ENCODE results near the gene RAI1.

RAI1 gene

DNA sequence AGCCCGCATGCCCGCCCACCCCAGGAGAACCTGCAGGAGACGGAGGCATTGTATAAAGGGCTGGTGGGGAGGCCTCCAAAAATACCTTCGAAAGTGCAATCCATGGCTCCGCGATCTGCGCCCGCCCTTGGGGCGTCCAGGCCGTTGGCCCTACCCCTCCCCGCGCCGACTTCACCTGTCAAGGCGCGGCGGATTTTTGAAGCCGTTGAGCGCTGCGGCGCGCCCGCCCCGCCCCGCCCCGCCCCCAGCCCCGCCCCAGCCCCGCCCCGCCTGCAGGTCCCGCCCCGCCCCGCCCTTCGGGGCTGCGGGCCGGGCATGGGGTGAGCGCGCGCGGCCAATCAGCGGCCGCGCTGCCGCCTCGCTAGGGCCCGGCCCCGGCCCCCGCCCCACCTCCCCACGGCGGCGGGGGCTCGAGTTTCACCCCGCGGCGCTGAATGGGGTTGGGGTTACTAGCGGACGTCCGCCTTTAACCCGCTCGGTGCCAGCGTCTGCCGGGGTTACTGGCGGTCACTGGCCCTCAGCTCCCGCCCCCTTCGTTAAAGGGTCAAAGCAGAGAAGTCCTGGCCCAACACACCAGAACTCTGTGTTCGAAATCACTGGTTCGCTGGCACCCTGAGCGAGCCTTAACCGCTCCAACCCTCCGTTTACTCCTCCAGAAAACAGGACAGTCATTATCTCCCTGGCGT lies 142.3 kb downstream of the RAI1 start (continued):
- no peak for TF ChIP-seq ZNF26 (tag by site-specific recombination; IDR thresholded peaks at IDR 0.05)
- no peak for TF ChIP-seq ZNF544 (tag by site-specific recombination; IDR thresholded peaks at IDR 0.05)
- no peak for TF ChIP-seq ZNF302 (tag by site-specific recombination; IDR thresholded peaks at IDR 0.05; ENCODE audit: low read depth)
- TF ChIP-seq, protein P1, sequence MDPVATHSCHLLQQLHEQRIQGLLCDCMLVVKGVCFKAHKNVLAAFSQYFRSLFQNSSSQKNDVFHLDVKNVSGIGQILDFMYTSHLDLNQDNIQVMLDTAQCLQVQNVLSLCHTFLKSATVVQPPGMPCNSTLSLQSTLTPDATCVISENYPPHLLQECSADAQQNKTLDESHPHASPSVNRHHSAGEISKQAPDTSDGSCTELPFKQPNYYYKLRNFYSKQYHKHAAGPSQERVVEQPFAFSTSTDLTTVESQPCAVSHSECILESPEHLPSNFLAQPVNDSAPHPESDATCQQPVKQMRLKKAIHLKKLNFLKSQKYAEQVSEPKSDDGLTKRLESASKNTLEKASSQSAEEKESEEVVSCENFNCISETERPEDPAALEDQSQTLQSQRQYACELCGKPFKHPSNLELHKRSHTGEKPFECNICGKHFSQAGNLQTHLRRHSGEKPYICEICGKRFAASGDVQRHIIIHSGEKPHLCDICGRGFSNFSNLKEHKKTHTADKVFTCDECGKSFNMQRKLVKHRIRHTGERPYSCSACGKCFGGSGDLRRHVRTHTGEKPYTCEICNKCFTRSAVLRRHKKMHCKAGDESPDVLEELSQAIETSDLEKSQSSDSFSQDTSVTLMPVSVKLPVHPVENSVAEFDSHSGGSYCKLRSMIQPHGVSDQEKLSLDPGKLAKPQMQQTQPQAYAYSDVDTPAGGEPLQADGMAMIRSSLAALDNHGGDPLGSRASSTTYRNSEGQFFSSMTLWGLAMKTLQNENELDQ (tag by site-specific recombination; IDR thresholded peaks at IDR 0.05; ENCODE audit: low read depth) = no peak
- TF ChIP-seq ZBTB1 (tag by site-specific recombination; IDR thresholded peaks at IDR 0.05) = no peak

DNA sequence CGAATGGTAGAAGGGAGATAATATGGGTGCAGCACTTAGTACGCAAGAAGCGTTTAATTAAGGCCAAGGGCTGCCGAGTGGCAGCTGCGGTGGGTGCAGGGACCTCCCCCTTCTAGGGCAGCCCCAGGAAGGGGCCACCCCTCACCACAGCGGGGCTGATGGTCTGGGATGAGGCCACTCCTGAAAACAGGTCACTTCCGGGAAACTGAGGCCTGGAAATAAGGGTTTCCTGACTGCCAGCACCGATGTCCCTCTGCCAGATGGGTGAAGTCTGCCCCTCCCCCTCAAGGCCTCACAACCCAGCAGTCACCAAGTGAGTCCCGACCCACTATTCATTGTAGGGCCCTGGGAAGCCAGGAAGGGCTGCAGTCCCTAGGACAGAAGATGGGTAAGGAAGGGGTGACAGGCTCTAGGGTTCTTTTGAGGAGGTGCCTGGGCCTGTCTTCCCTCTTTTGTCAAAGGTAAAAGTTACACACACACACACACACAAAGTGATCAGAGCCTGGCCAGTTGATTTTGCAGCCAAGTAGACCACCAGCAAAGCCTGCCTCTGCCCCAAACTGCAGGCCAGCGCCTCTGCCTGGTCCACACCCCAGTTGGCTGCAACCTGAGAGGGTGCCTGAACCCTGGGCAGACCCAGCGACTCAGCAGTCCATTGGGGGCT lies 143.0 kb downstream of the RAI1 start:
- Histone ChIP-seq H3K27ac (ENCODE audit: extremely low read depth, low read depth, low read length) (peak overlapping the region; percentile 94), H3K4me3 (ENCODE audit: low read depth, low read length) (no peak overlapping the region), H3K4me1 (ENCODE audit: control insufficient read depth, insufficient read depth, low read length) (peaks cover 32% of the 10 kb centered on the region), H3K9me3 (ENCODE audit: control insufficient read depth, insufficient read depth, low read depth, low read length) (no peaks in the 10 kb centered on the region), H3K36me3 (ENCODE audit: control insufficient read depth in 2 of 2, insufficient read depth in 1 of 2, low read length in 2 of 2) (peaks cover 0 to 3% of the 10 kb centered on the region in 2 experiments; a peak in 1 of 3 replicates)
- POLR2A ChIA-PET = interaction anchor here (11.4 kb wide), 1 partner anchor 13 kb away, joined by 181 read pairs; the partner anchor contains the start of gene SREBF1
- CTCF ChIA-PET = interaction anchor here (5.4 kb wide), 1 partner anchor 13 kb away, joined by 35 read pairs; no protein-coding TSS in a partner anchor
- TF ChIP-seq ZNF501 (tag by site-specific recombination; IDR thresholded peaks at IDR 0.05) (peak; percentile 44; the same call in 1 of the 2 replicates), ZSCAN16 (tag by site-specific recombination; IDR thresholded peaks at IDR 0.05) (peak; percentile 92), ZBTB10 (tag by site-specific recombination; IDR thresholded peaks at IDR 0.05) (peak; percentile 41; the same call in 1 of the 2 replicates), KLF17 (tag by site-specific recombination; IDR thresholded peaks at IDR 0.05) (no peak), KLF8 (tag by site-specific recombination; IDR thresholded peaks at IDR 0.05) (peak; percentile 51; the same call in 1 of the 2 replicates), KLF9 (tag by site-specific recombination; IDR thresholded peaks at IDR 0.05; ENCODE audit: low read depth) (peak; percentile 2; the same call in 1 of the 2 replicates), ZFP41 (tag by site-specific recombination; IDR thresholded peaks at IDR 0.05; ENCODE audit: borderline replicate concordance) (no peak), RBAK (tag by site-specific recombination; IDR thresholded peaks at IDR 0.05) (no peak), ZNF707 (tag by site-specific recombination; IDR thresholded peaks at IDR 0.05) (no peak), ZNF175 (tag by site-specific recombination; IDR thresholded peaks at IDR 0.05) (no peak), ZNF654 (tag by site-specific recombination; IDR thresholded peaks at IDR 0.05; ENCODE audit: low read depth) (no peak), INSM2 (tag by site-specific recombination; IDR thresholded peaks at IDR 0.05) (no peak), SP2 (tag by site-specific recombination; IDR thresholded peaks at IDR 0.05) (peak; percentile 57), ZEB2 (tag by site-specific recombination; IDR thresholded peaks at IDR 0.05) (peak; percentile 47; the same call in 1 of the 2 replicates)
- TF ChIP-seq, protein P2, sequence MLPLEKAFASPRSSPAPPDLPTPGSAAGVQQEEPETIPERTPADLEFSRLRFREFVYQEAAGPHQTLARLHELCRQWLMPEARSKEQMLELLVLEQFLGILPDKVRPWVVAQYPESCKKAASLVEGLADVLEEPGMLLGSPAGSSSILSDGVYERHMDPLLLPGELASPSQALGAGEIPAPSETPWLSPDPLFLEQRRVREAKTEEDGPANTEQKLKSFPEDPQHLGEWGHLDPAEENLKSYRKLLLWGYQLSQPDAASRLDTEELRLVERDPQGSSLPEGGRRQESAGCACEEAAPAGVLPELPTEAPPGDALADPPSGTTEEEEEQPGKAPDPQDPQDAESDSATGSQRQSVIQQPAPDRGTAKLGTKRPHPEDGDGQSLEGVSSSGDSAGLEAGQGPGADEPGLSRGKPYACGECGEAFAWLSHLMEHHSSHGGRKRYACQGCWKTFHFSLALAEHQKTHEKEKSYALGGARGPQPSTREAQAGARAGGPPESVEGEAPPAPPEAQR (tag by site-specific recombination; IDR thresholded peaks at IDR 0.05) = no peak
- TF ChIP-seq, protein P3, sequence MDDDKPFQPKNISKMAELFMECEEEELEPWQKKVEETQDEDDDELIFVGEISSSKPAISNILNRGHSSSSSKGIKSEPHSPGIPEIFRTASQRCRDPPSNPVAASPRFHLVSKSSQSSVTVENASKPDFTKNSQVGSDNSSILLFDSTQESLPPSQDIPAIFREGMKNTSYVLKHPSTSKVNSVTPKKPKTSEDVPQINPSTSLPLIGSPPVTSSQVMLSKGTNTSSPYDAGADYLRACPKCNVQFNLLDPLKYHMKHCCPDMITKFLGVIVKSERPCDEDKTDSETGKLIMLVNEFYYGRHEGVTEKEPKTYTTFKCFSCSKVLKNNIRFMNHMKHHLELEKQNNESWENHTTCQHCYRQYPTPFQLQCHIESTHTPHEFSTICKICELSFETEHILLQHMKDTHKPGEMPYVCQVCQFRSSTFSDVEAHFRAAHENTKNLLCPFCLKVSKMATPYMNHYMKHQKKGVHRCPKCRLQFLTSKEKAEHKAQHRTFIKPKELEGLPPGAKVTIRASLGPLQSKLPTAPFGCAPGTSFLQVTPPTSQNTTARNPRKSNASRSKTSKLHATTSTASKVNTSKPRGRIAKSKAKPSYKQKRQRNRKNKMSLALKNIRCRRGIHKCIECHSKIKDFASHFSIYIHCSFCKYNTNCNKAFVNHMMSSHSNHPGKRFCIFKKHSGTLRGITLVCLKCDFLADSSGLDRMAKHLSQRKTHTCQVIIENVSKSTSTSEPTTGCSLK (tag by site-specific recombination; IDR thresholded peaks at IDR 0.05) = no peak

Measured in HEK293 (cell line).